WI38 (cell line): Measurements from ENCODE around the gene PITPNM3.
A peak's percentile ranks its signal among the peaks of the same experiment; 100 is the strongest.

Source experiments
- H3K4me3 ChIP-seq: 2 replicates; pipeline ENCODE4 v1.5.1; 2011; ENCODE audit warnings: low read depth, mild to moderate bottlenecking, control low read depth, low read length
- TF ChIP-seq, protein P1 (sequence below): IDR thresholded peaks from 2 replicates; pipeline ENCODE4 v1.5.1; 2012; ENCODE audit warnings: low read depth, mild to moderate bottlenecking, control low read depth, low read length

Gene PITPNM3

DNA sequence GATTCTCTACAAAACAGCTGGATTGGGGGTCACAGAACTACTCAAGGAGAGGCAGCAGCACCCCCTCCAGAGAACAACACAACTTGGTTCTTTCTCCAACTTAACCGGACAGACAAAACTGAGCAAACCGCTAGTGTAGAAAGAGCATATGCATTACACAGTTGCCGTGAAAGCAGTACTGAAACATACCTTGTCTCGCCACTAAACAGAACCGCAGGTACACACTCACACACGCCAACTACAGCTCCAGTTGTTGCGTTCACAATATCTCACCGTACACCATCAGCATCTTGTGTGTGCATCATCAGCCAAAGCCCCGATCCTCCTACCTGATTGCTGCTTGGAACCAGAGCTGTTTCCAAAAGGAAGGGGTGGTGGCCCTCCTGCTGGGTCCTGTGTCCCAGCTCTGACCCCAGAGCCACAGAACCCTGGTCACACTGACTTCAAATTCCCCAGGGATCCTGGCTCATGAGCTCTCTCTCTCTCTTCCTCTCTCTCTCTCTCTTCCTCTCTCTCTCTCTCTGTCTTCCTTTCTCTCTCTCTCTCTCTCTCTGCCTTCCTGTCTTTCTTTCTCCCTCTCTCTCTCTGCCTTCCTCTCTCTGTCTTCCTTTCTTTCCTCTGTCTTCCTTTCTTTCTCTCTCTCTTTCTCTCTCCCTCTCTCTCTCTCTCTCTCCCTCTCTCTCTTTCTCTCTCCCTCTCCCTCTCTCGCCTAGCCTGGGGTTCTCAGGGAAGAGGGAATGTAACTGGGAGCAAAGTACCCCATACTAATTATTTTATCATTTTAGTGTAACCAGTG, 103.7 kb downstream of the PITPNM3 start:
- TF ChIP-seq, protein P1, sequence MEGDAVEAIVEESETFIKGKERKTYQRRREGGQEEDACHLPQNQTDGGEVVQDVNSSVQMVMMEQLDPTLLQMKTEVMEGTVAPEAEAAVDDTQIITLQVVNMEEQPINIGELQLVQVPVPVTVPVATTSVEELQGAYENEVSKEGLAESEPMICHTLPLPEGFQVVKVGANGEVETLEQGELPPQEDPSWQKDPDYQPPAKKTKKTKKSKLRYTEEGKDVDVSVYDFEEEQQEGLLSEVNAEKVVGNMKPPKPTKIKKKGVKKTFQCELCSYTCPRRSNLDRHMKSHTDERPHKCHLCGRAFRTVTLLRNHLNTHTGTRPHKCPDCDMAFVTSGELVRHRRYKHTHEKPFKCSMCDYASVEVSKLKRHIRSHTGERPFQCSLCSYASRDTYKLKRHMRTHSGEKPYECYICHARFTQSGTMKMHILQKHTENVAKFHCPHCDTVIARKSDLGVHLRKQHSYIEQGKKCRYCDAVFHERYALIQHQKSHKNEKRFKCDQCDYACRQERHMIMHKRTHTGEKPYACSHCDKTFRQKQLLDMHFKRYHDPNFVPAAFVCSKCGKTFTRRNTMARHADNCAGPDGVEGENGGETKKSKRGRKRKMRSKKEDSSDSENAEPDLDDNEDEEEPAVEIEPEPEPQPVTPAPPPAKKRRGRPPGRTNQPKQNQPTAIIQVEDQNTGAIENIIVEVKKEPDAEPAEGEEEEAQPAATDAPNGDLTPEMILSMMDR, result no peak
- no peak overlapping the region for H3K4me3 ChIP-seq

DNA sequence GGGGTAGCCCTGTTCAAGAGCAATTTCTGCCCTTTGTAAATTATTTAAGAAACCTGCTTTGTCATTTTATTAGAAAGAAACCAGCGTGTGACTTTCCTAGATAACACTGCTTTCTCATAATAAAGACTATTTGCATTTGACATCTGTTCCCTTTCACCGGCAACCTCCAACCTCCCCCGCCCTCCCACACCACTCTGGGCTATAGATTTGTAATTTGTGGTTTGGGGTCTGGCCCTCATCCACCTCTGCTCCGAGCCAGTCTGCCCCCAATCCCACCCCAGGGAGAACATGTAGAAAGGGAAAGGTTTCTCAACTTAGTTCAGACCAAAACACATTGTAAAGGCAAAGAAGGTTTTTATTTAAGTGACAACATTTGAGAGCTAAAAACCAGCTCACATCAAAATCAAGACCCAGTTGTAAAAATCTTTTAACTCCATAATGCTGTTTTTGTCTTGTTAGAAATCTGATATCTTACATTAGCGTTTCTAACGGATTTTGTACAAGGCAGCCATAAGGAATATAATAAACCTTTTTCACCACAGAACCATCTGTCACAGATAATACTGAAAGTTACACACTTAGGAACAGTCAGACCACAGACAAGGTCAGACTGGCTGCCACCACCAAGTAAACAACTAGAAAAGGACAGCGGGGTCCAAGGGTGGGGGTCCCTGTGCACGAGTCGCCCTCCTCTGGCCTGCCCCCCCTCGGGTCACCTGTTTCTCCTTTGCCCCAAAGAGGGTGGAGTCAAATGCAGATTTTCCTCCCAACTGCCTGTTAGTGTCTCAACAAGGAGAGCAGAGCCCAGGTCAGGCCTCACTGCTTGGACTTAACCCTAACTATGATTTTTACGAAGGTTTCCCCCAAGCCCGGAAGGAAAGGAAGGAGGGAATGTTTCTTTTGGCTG, 105.2 kb downstream of the PITPNM3 start:
- no peak overlapping the region for H3K4me3 ChIP-seq
- TF ChIP-seq, protein P1, result no peak

DNA sequence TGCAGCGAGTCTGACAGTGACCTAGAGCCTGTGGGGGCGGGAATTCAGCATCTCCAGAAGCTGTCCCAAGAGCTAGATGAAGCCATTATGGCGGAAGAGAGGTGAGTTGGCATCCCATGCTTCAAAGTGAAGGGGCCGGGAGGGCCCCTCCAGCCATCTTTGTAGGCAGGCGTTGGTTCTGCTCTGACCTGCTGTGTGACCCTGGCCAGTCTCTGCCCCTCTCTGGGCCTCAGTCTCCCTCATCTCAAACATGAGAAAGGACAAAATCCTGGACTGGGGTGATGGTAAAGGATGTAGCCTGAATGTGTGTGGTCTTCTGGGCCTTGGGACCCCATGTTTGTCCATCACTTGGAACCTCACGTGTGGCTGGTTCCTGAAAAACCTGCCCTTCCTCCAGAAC, 107.0 kb downstream of the PITPNM3 start:
- TF ChIP-seq, protein P1, result no peak
- H3K4me3 ChIP-seq, result no peak overlapping the region

DNA sequence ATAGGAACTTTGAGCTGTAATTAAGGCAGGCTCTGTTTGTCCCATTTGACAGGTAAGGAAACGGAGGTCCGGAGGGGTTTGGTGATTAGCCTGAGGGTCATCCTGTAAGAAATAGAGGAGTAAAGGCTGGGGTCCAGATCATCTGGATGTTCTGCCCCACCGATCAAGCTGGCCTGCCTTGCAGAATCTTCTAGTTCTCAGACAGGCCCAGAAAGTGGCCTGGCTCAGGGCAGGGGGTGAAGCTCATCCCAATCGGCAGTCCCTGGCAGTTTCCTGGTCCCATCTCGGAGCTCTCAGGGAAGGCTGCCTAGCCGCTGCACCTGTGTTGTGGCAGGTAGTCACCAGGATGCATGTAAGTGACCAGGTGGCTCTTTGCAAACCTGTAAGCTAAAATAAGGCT, 107.9 kb downstream of the PITPNM3 start:
- TF ChIP-seq, protein P1, result no peak

DNA sequence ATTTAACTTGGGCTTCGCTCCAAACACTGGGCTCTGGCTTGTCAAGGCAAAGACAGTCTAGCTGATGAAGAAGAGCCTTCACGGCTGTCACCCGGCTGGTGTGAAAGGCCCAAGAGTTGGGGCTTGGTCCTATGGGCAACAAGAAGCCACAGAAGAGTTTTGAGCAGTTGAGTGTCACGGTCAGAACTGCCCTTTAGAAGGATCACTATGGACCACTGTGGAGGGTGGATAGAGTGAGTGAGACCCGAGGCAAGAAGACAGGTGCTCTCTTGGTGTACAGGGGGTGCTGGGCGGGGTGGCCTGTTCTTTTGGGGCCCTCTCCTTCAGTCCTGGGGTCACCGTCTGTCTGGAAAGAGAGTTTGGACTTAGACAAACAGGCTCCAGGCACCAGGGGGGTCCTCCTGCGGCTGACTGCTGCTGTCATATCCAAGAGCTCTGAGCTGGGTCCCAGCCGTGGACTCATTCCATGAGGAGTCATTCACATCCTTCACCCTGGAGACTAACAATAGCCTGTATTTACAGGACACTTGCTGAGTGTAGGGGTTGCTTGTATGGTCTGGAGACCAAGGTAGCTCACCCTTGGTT, 109.7 kb downstream of the PITPNM3 start:
- TF ChIP-seq, protein P1, result no peak
- H3K4me3 ChIP-seq, result no peak overlapping the region

More for the DNA sequence above, 107.9 kb downstream of the PITPNM3 start:
- H3K4me3 ChIP-seq, result no peak overlapping the region

DNA sequence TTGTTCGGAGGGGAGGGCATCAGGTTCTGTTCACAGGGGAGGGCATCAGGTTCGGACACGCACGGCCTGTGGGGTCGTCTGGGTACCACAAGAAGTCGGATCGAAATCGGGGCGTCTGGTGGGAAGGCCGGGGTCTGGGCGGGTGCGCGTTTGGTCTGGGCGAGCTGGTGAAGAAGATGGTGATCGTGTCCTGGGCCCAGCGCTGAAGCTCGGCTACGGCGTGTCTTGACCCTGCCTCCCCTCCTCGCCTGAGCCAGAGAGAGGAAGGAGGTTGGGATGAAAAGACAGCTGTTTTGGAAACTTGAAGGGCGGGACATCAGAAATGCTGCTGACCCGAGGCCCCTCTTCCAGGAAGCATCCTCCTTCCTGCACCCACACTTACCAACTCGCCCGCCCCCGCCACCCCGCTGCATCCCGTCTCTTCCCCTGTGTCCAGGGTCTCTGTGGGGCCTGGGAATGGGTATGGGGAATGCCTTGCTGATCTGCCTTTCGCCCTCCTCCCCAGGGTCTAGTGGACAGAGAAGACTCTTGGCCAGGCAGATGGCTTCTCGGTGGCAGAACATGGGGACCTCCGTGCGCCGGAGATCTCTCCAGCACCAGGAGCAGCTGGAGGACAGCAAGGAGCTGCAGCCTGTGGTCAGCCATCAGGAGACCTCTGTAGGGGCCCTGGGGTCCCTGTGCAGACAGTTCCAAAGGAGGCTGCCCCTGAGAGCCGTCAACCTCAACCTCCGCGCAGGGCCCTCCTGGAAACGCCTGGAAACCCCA, 111.6 kb downstream of the PITPNM3 start:
- TF ChIP-seq, protein P1, result no peak
- peak overlapping the region; percentile 70 for H3K4me3 ChIP-seq
